H1 (cell line): ENCODE measurements around the gene OSBPL6. TPM values are rescaled to one million over a fixed set of nuclear protein-coding genes. Genes with fewer than 3 reads are reported as not detected.

Source experiments
- CTCF ChIA-PET: fragments of 300-600 bp; sonication (Branson Sonifier 250); formaldehyde crosslinking; loops from one replicate; lab custom pipeline; 2021; ENCODE audit not compliant: partially characterized antibody; lab: Charles Lee
- POLR2A ChIA-PET: fragments of 300-600 bp; sonication (Branson Sonifier 250); formaldehyde crosslinking; loops from one replicate; lab custom pipeline; 2021; ENCODE audit warnings: inconsistent platforms; ENCODE audit not compliant: partially characterized antibody; lab: Charles Lee
- DNase-seq, 2 experiments: peaks; one replicate each; pipeline versions ENCODE4 v3.0.0 to v3.0.0-alpha.2; 2010 to 2022; ENCODE audit warnings: low spot score in 2 of 2, low read depth in 1 of 2, mixed read lengths in 1 of 2
- FAIRE-seq: peaks from 2 replicates; lab custom pipeline; 2011; peaks lifted over from hg19 to GRCh38; lab: Jason Lieb, UNC
- H2AFZ ChIP-seq: 2 replicates; pipeline ENCODE4 v1.8.1; 2012; ENCODE audit warnings: low read length, inconsistent platforms
- H2AK5ac ChIP-seq: 2 replicates; pipeline ENCODE4 v1.6.1; 2013; ENCODE audit warnings: low read depth, low read length
- H2BK120ac ChIP-seq: replicated peaks from 2 replicates; pipeline ENCODE3; 2013; ENCODE audit warnings: low read depth, low read length, inconsistent platforms
- H2BK12ac ChIP-seq: 2 replicates; pipeline ENCODE4 v1.6.1; 2013; ENCODE audit warnings: low read depth, low read length
- H2BK15ac ChIP-seq: 2 replicates; pipeline ENCODE4 v1.6.1; 2013; ENCODE audit warnings: low read length
- H2BK20ac ChIP-seq: 2 replicates; pipeline ENCODE4 v1.6.1; 2013; ENCODE audit warnings: low read length
- H2BK5ac ChIP-seq: 2 replicates; pipeline ENCODE4 v1.6.1; 2013; ENCODE audit warnings: low read depth, low read length
- H3K14ac ChIP-seq: 2 replicates; pipeline ENCODE4 v1.6.1; 2013; ENCODE audit warnings: inconsistent platforms; ENCODE audit not compliant: insufficient read length
- H3K18ac ChIP-seq: 2 replicates; pipeline ENCODE4 v1.6.1; 2013; ENCODE audit warnings: low read length; ENCODE audit errors: extremely low read depth
- H3K23ac ChIP-seq: 2 replicates; pipeline ENCODE4 v1.6.1; 2013; ENCODE audit warnings: inconsistent platforms; ENCODE audit not compliant: insufficient read length
- H3K23me2 ChIP-seq: 2 replicates; pipeline ENCODE4 v1.6.1; 2013; ENCODE audit warnings: low read depth, low read length
- H3K27ac ChIP-seq: 2 replicates; pipeline ENCODE4 v1.6.1; 2011; ENCODE audit warnings: low read depth, low read length, inconsistent platforms
- H3K27me3 ChIP-seq, 4 experiments: replicated peaks in 1 of 4; 1 replicate in 1 of 4; 2 replicates in 3 of 4; pipeline versions ENCODE4 v1.6.1 to v1.8.1; 2011 to 2013; ENCODE audit warnings: low read length in 3 of 4, mild to moderate bottlenecking in 3 of 4, inconsistent platforms in 2 of 4, mixed read lengths in 2 of 4, moderate library complexity in 1 of 4; ENCODE audit not compliant: control insufficient read depth in 3 of 4, insufficient read depth in 3 of 4; ENCODE audit errors: extremely low read depth in 1 of 4
- H3K36me3 ChIP-seq, 4 experiments: 2 replicates each; pipeline versions ENCODE4 v1.6.1 to v1.8.1; 2011 to 2013; ENCODE audit warnings: mild to moderate bottlenecking in 4 of 4, low read length in 3 of 4, moderate library complexity in 2 of 4, control low read depth in 1 of 4, inconsistent platforms in 1 of 4; ENCODE audit not compliant: insufficient read depth in 4 of 4, control insufficient read depth in 2 of 4
- H3K4ac ChIP-seq: replicated peaks from 2 replicates; pipeline ENCODE3; 2013; ENCODE audit warnings: low read length, low read depth, mixed read lengths, inconsistent platforms; ENCODE audit not compliant: insufficient read length
- H3K4me1 ChIP-seq, 4 experiments: replicated peaks in 1 of 4; 1 replicate in 1 of 4; 2 replicates in 3 of 4; pipeline versions ENCODE4 v1.6.1 to v1.8.1; 2011 to 2013; ENCODE audit warnings: low read length in 3 of 4, inconsistent platforms in 2 of 4, mixed read lengths in 1 of 4; ENCODE audit not compliant: insufficient read depth in 4 of 4, control insufficient read depth in 3 of 4
- H3K4me2 ChIP-seq, 2 experiments: 2 replicates each; pipeline versions ENCODE4 v1.6.1 to v1.8.1; 2011 to 2013; ENCODE audit warnings: low read depth in 2 of 2, low read length in 2 of 2, control low read depth in 1 of 2, inconsistent platforms in 1 of 2, mild to moderate bottlenecking in 1 of 2; ENCODE audit not compliant: insufficient read depth in 1 of 2
- H3K4me3 ChIP-seq, 4 experiments: fragments of 200-600, 300-600 bp in 1 of 4; sonication (generic), shearing (Covaris generic), sonication (Bioruptor Twin) in 1 of 4; 2 replicates each; pipeline versions ENCODE4 v1.5.1 to v1.8.1; 2011 to 2016; ENCODE audit warnings: low read length in 4 of 4, low read depth in 3 of 4, control low read depth in 2 of 4, inconsistent platforms in 2 of 4, mild to moderate bottlenecking in 2 of 4, mixed read lengths in 1 of 4, moderate library complexity in 1 of 4; ENCODE audit not compliant: insufficient read depth in 2 of 4; ENCODE audit errors: extremely low read depth in 1 of 4
- H3K56ac ChIP-seq: replicated peaks from 2 replicates; pipeline ENCODE3; 2013; ENCODE audit warnings: low read depth, mild to moderate bottlenecking, mixed read lengths, low read length, inconsistent platforms; ENCODE audit not compliant: insufficient read length
- H3K79me1 ChIP-seq: 2 replicates; pipeline ENCODE4 v1.6.1; 2013; ENCODE audit warnings: low read depth, low read length, control low read depth
- H3K79me2 ChIP-seq, 2 experiments: 2 replicates each; pipeline versions ENCODE4 v1.6.1 to v1.8.1; 2012 to 2013; ENCODE audit warnings: low read length in 2 of 2, mild to moderate bottlenecking in 2 of 2, inconsistent platforms in 1 of 2; ENCODE audit not compliant: insufficient read depth in 2 of 2, control insufficient read depth in 1 of 2
- H3K9ac ChIP-seq, 4 experiments: replicated peaks in 1 of 4; 1 replicate in 1 of 4; 2 replicates in 3 of 4; pipeline versions ENCODE4 v1.6.1 to v1.8.1; 2011 to 2013; ENCODE audit warnings: low read depth in 3 of 4, low read length in 3 of 4, control low read depth in 2 of 4, mild to moderate bottlenecking in 2 of 4, moderate library complexity in 2 of 4, inconsistent platforms in 1 of 4; ENCODE audit errors: extremely low read depth in 1 of 4
- H3K9me3 ChIP-seq, 2 experiments: 2 replicates each; pipeline versions ENCODE4 v1.6.1 to v1.8.1; 2012 to 2013; ENCODE audit warnings: mild to moderate bottlenecking in 2 of 2, moderate library complexity in 2 of 2, control low read depth in 1 of 2, inconsistent platforms in 1 of 2, low read depth in 1 of 2, low read length in 1 of 2, mixed read lengths in 1 of 2; ENCODE audit not compliant: insufficient read depth in 2 of 2
- H4K20me1 ChIP-seq, 2 experiments: replicated peaks in 1 of 2; 2 replicates each; pipeline versions ENCODE3 to v1.8.1; 2011 to 2013; ENCODE audit warnings: inconsistent platforms in 2 of 2, low read length in 2 of 2, mild to moderate bottlenecking in 1 of 2; ENCODE audit not compliant: insufficient read depth in 2 of 2, control insufficient read depth in 1 of 2
- H4K5ac ChIP-seq: 2 replicates; pipeline ENCODE4 v1.6.1; 2013; ENCODE audit warnings: low read length, low read depth, mixed read lengths, inconsistent platforms; ENCODE audit not compliant: insufficient read length
- H4K8ac ChIP-seq: 2 replicates; pipeline ENCODE4 v1.8.0; 2013; ENCODE audit warnings: mild to moderate bottlenecking, moderate library complexity, low read length, inconsistent platforms; ENCODE audit not compliant: insufficient read depth; ENCODE audit errors: extremely low read depth
- H4K91ac ChIP-seq: replicated peaks from 2 replicates; pipeline ENCODE3; 2013; ENCODE audit warnings: low read length, mixed read lengths, inconsistent platforms; ENCODE audit not compliant: insufficient read length
- ATF2 ChIP-seq: IDR thresholded peaks from 2 replicates; pipeline ENCODE4 v1.6.1; 2012; ENCODE audit warnings: low read length, inconsistent platforms
- CBX5 ChIP-seq: fragments of 300-800, 300-1000 bp; sonication (generic); IDR thresholded peaks from 2 replicates; pipeline ENCODE4 v1.7.1; 2016; ENCODE audit warnings: antibody characterized with exemption, low read length, low read depth
- CHD2 ChIP-seq: IDR thresholded peaks from 2 replicates; pipeline ENCODE4 v1.6.1; 2012; ENCODE audit warnings: low read length, improper control_type of control experiment
- HDAC2 ChIP-seq, 2 experiments: fragments of 300-600 bp in 1 of 2; sonication (generic) in 1 of 2; IDR thresholded peaks; 2 replicates each; pipeline ENCODE4 v1.6.1; 2011 to 2012; ENCODE audit warnings: low read depth in 2 of 2, low read length in 2 of 2, mild to moderate bottlenecking in 2 of 2, moderate library complexity in 2 of 2, borderline replicate concordance in 1 of 2, inconsistent platforms in 1 of 2
- JUND ChIP-seq: IDR thresholded peaks from 2 replicates; pipeline ENCODE4 v1.6.1; 2011; ENCODE audit warnings: mild to moderate bottlenecking, improper control_type of control experiment, low read length
- NANOG ChIP-seq: IDR thresholded peaks from 2 replicates; pipeline ENCODE4 v1.6.1; 2011; ENCODE audit warnings: low read length, low read depth, mild to moderate bottlenecking, inconsistent platforms; ENCODE audit not compliant: insufficient read depth, poor library complexity, severe bottlenecking
- NRF1 ChIP-seq: IDR thresholded peaks from 2 replicates; pipeline ENCODE4 v1.6.1; 2011; ENCODE audit warnings: mild to moderate bottlenecking, low read depth, low read length, improper control_type of control experiment
- POLR2A ChIP-seq, 2 experiments: IDR thresholded peaks; 1 replicate in 1 of 2; 2 replicates in 1 of 2; pipeline ENCODE4 v1.6.1; 2011; ENCODE audit warnings: low read depth in 2 of 2, low read length in 2 of 2, mild to moderate bottlenecking in 2 of 2; ENCODE audit errors: control extremely low read depth in 1 of 2
- RAD21 ChIP-seq, 2 experiments: IDR thresholded peaks in 1 of 2; conservative IDR thresholded peaks in 1 of 2; 2 replicates each; pipeline ENCODE4 v1.6.1; 2011; ENCODE audit warnings: low read depth in 2 of 2, low read length in 2 of 2, improper control_type of control experiment in 1 of 2, inconsistent platforms in 1 of 2, mild to moderate bottlenecking in 1 of 2, moderate library complexity in 1 of 2
- RXRA ChIP-seq: IDR thresholded peaks from 2 replicates; pipeline ENCODE4 v1.6.1; 2011; ENCODE audit warnings: low read depth, mild to moderate bottlenecking, low read length, moderate library complexity; ENCODE audit not compliant: insufficient read depth
- SP2 ChIP-seq: IDR thresholded peaks from 2 replicates; pipeline ENCODE4 v1.6.1; 2012; ENCODE audit warnings: mild to moderate bottlenecking, low read length, inconsistent platforms
- SP4 ChIP-seq: IDR thresholded peaks from 2 replicates; pipeline ENCODE4 v1.6.1; 2012; ENCODE audit warnings: low read length, inconsistent platforms
- TBP ChIP-seq: IDR thresholded peaks from 2 replicates; pipeline ENCODE4 v1.6.1; 2011; ENCODE audit warnings: low read depth, low read length, improper control_type of control experiment
- WGBS, 2 experiments: shearing (Covaris generic) in 1 of 2; methylation state at CpG; one replicate each; pipeline versions ENCODE4 v1.1.6 to v1.1.7; 2013 to 2015; ENCODE audit warnings: low lambda C conversion rate in 2 of 2, mixed read lengths in 2 of 2, inconsistent platforms in 1 of 2, low coverage in 1 of 2, missing lambda C conversion rate in 1 of 2; ENCODE audit not compliant: insufficient replicate concordance in 2 of 2, insufficient coverage in 1 of 2, insufficient read length in 1 of 2; ENCODE audit errors: extremely low coverage in 1 of 2, missing lambda C conversion rate in 1 of 2; 5-methylcytosine and 5-hydroxymethylcytosine counted together
- polyA plus RNA-seq, 7 experiments: library from polyadenylated mRNA; depleted of rRNA in 3 of 7; stranded (reverse) in 5 of 7; unstranded in 2 of 7; fragments of >200 nt in 5 of 7; fragments of 200-250 nt in 2 of 7; gene quantifications; 1 replicate in 5 of 7; 2 replicates in 1 of 7; 4 replicates in 1 of 7; pipeline versions ENCODE4 v1.2.1 to v1.2.3, GENCODE V29; 2011 to 2013; ENCODE audit warnings: missing spikeins in 2 of 7, mixed read lengths in 2 of 7
- total RNA-seq: library from RNA; stranded (reverse); fragmentation: NEBNext Ultra II Directional; extraction: Animal tissue kit (Norgen Biotek cat#: 25700); gene quantifications from 2 replicates; pipeline ENCODE4 v1.2.1, GENCODE V29; 2021

The OSBPL6 gene
- total and polyA plus RNA-seq, 2 of the 8 experiments (the other 6 are each of a cell fraction or from before 2014, with no cell fraction given): 1.7 to 5.6 TPM

GRCh38 chr2:178234648-178235047 is 40.3 kb downstream of the OSBPL6 start:
- Histone ChIP-seq H3K23me2 (no peaks in the 10 kb centered on the region), H3K36me3 (no peaks in the 10 kb centered on the region), H3K79me2 (no peaks in the 10 kb centered on the region), H3K23ac (no peak overlapping the region), H3K27ac (no peak overlapping the region), H4K8ac (no peak overlapping the region), H3K18ac (no peak overlapping the region), H3K4me3 (no peak overlapping the region), H2BK15ac (no peak overlapping the region), H2BK5ac (no peak overlapping the region), H3K4me1 (no peaks in the 10 kb centered on the region), H3K9me3 (no peaks in the 10 kb centered on the region), H3K79me1 (no peaks in the 10 kb centered on the region), H3K4me2 (no peak overlapping the region), H4K91ac (no peak overlapping the region), H2AFZ (no peak overlapping the region), H2AK5ac (no peak overlapping the region), H3K9ac (no peak overlapping the region), H3K56ac (no peak overlapping the region), H3K27me3 (no peaks in the 10 kb centered on the region; a peak in 1 of 7 replicates), H2BK20ac (no peak overlapping the region), H3K4ac (no peak overlapping the region), H4K20me1 (no peaks in the 10 kb centered on the region), H2BK120ac (no peak overlapping the region), H3K14ac (no peak overlapping the region), H2BK12ac (no peak overlapping the region), H4K5ac (no peak overlapping the region)
- ChIA-PET POLR2A (no interaction called here), CTCF (interaction anchor here (1.1 kb wide), 1 partner anchor 9 kb away, joined by 3 read pairs; no protein-coding TSS in a partner anchor)
- WGBS, 2 experiments: 86% methylated on average over 1 of the region's 1 CpG; no CpG with 5 or more reads in 1 of the 2 experiments
- no peak for DNase-seq
- no peak for FAIRE-seq
- TF ChIP-seq RXRA (no peak), SP4 (no peak), NRF1 (no peak), RAD21 (IDR thresholded peaks at IDR 0.05 in 1 of 2, conservative IDR thresholded peaks at IDR 0.05 in 1 of 2; ENCODE audit: low read depth in 2 of 2, low read length in 2 of 2) (no peak), JUND (no peak), TBP (no peak), NANOG (no peak), CBX5 (no peak), POLR2A (IDR thresholded peaks at IDR 0.05; ENCODE audit: control extremely low read depth in 1 of 2, low read depth in 2 of 2, low read length in 2 of 2) (no peak), ATF2 (no peak), SP2 (no peak), CHD2 (no peak), HDAC2 (IDR thresholded peaks at IDR 0.05; ENCODE audit: borderline replicate concordance in 1 of 2, low read depth in 2 of 2, low read length in 2 of 2) (no peak)
